HG03025 (cell line): ENCODE data around the gene SLC1A2.
"Not testable (repeated sequence)": the region's sequence is repeated elsewhere in the genome, so short reads cannot be mapped to it uniquely, and the experiment has no call there.

Experiments used
- ATAC-seq: cut with Tn5 transposase; IDR thresholded peaks from one replicate; pipeline ENCODE4 v1.9.1; 2021; ENCODE audit warnings: mild to moderate bottlenecking, moderate library complexity; ENCODE audit not compliant: unreplicated experiment, low FRiP score

SLC1A2 gene

DNA sequence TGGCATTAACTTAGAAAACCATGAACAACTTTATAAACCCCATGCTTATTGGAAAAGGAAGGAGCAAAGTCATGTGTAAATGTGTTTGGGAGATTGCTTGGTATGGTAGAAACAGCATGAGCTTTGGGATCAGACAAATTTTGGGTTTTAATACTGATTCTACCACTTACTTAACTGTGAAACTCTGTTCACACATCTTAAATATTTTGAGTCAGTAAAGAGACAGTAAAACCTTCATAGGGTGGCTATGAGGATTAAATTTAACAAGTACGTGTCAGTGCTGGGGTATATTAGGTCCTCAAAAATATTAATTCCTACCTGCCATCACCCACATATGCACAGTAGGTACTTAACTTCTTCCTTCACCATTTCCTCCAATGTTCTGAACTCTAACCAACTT is 183.9 kb downstream of the SLC1A2 start:
- ATAC-seq: no peak

- no peak for ATAC-seq
These were observed 184.2 kb downstream of the SLC1A2 start for GRCh38 chr11:35235157-35235468.

DNA sequence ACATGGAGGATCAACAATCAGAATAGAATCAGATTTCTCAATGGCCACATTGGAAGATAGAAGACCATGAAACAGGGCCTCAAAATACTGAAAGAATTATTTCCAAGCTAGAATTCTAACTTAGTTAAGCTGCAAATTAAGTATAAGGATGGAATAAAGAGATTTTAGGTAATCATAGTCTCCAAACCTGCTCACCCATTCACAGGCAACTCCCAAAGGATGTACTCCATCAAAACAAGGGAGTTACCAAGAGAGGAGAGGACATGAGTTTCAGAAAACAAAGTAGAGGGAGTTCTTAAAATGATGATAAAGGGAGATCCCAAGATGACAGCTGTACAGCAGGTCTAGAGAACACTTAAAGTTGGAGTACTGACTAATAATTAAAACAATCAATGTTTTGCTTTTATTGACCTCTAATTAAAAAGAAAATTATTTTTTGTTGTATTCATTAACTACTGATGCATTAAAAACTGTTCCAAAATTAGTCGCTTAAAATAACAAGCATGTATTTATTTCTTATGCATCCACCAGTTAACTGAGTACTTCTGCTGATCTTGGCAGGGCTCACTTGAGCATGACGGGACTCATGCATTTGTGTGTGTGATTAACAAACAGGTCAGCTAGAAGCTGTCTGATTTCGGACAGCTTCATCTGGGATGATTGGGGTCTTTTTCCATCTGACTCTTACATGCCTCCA is 184.8 kb downstream of the SLC1A2 start:
- ATAC-seq: no peak

GRCh38 chr11:35233518-35233917 is 185.8 kb downstream of the SLC1A2 start:
- no peak for ATAC-seq

- no peak for ATAC-seq
These were observed 186.4 kb downstream of the SLC1A2 start for GRCh38 chr11:35232891-35233330.

- ATAC-seq: no peak
These were observed 188.1 kb downstream of the SLC1A2 start for GRCh38 chr11:35231076-35231860.

DNA sequence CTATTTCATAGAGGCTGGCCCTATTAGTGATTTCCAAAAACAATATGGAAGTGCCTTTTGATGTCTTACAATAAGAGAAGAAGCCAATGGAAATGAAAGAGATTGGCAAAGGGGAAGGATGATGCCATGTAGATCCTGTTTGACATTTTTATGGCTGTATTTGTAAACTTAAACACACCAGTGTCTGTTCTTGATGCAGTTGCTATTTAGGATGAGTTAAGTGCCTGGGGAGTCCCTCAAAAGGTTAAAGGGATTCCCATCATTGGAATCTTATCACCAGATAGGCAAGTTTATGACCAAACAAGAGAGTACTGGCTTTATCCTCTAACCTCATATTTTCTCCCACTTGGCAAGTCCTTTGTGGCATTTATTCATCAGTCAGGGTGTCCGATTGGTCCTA is 189.0 kb downstream of the SLC1A2 start:
- ATAC-seq: no peak

DNA sequence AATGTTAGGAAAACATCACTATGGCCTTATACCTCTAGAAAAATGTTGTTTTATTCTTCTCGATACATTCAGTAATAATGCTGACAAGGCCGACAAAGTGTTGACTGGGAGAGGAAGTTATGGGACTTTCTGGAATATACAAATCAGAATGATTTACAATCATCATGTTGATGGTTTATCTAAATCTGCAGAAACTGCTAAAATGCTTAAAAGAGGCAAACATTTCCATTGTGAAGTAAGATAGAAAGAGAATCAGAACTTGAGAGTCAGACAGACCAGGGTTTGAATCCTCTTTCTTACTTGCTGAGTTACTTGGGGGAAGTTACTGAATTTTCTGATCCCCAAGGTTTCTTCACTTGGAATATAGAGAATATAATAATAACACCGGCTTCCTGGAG is 191.0 kb downstream of the SLC1A2 start:
- no peak for ATAC-seq

DNA sequence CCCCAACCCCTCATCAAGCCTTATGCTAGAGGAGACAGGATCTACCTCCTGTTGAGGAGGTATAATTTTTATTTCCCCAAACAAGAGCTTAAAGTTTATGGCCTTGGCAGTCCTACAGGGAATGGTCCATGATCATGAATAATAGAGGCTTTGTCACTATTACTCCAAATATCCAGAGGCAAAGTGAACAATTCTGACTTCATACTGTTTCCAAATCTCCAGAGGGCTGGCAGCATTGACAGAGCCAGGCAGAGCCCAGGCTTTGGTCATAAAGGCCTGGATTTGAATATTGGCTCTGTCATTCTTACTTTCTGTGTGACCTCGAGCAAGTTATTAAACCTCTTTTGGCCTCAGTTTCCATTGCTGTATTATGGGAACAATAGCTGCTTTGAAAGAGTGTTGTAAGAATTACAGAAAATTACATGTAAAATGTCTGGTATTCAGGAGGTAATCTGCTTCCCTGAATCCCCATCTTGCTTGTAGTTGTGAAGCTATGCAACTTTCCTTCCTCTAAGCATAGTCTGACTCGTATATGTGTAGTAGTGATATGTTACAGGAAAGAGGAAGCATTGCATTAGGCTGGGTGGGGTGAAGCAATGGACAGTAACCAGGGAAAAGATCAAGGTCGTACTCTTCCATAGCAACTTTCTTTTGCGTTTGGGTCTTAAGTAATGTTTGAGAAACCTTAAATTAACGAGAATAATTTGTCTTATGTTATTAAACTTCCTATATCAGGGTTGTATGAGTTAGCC is 191.6 kb downstream of the SLC1A2 start:
- ATAC-seq: no peak

- ATAC-seq: not testable (repeated sequence)
These were observed 192.6 kb downstream of the SLC1A2 start for GRCh38 chr11:35226756-35227155.

- ATAC-seq: no peak
These were observed 193.3 kb downstream of the SLC1A2 start for GRCh38 chr11:35225946-35226520.

- no peak for ATAC-seq
These were observed 195.4 kb downstream of the SLC1A2 start for GRCh38 chr11:35223991-35224390.

DNA sequence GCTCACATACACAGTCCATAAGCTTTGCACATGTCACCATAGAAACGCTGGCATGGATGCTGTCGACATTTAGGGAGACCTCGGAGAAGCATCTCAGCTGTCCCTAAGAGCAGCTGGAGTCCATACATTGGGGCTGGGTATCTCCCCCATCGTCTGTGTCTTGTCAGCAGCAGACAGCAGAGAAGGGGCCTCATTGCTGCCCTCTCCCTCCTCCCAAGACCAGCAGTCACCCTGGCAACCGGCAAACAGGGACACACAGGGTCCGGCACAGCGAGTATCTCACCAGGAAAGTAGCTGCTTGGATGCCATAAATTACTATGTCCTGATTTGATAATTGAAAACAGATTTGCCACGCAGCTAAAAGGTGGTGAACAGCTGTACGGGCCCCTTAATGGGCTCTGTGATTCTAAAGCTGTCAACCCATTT is 196.0 kb downstream of the SLC1A2 start:
- ATAC-seq: no peak

- ATAC-seq: no peak
These were observed 200.4 kb downstream of the SLC1A2 start for GRCh38 chr11:35218956-35219355.

- ATAC-seq: no peak
These were observed 202.2 kb downstream of the SLC1A2 start for GRCh38 chr11:35216962-35217678.

GRCh38 chr11:35215945-35216344 is 203.4 kb downstream of the SLC1A2 start:
- no peak for ATAC-seq

GRCh38 chr11:35214792-35215193 is 204.6 kb downstream of the SLC1A2 start:
- no peak for ATAC-seq

DNA sequence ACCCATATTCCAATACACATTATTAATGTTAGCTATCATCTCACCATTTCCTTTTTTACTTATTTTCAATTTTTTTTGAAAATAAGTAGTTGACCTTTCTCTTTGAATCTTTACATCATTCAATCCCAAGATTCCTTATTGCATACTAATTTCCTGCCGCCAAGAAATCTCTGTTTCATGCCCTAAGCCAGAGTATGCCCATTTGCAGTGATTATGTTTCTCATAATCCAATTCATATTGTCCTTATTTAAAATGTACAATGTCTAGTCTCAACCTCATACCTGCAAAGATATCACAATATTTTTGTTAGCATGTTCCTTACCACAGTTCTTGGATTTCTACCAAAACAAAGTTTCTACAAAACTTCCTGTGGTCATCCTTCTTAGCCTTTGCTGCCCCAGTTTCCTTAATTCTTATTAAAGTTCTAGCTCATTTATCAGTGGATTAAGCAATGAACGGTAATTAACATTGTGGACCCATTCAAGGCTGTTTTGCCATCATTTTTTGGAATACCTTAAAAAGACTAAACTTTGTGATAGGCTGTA is 205.1 kb downstream of the SLC1A2 start:
- no peak for ATAC-seq

DNA sequence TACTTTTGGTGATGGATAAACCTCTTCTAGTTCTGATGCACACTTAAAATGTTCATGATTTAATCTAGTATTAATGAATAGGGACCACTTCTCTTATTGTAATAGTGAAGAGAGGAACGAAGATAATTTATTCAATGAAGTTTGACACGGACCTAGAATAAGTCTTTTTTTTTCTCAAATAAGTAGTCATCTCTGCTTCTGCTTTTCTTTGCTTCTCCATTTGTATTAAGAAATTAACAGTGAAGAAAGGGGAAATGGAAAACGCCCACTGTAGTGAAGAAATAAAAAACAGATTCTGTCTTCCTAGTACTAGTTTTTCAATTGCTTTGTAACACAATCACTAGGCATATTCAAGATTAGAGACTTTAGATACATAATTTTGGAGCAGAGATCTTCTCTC is 207.4 kb downstream of the SLC1A2 start:
- no peak for ATAC-seq

DNA sequence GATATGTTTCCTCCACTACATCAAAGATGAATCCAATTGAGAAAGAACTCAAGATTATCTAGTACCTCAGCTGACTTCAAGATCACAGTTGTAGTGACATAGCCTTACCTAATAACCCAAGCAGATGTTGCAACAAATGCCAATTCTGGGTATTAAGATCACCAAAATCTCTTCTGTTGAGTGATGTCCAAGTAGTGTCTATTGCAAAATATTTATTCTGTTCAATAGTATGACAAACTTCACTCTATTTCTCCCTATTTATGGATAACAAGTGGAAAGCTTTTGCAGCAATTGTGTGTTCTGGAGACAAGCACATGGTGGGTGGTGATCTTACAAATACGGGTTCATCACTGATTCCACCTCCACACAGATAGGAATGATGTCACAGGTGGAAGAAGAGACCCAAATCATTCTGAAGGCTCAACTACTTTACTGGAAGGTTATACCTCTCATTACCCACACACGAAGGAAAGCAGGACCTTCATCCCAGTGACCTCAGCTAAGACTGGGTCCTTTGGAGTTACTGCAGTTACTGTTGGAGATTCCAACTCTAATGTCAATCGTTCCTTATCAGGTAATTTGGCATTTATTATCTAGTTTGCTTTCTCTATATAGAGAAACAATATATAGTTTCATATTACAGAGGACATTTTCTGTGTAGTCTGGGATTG is 208.3 kb downstream of the SLC1A2 start:
- no peak for ATAC-seq
